HepG2 (cell line): ENCODE results near the gene TMC8. TPM values are rescaled to one million over a fixed set of nuclear protein-coding genes. Genes with fewer than 3 reads are reported as not detected.

ENCODE experiments used
- ATRX ChIP-seq: sonication (generic); formaldehyde crosslinking; IDR thresholded peaks from 2 replicates; pipeline ENCODE4 v1.4.0; 2020; ENCODE audit warnings: missing genetic modification reagents, borderline replicate concordance
- DRAP1 ChIP-seq: IDR thresholded peaks from 2 replicates; pipeline ENCODE4 v1.6.1; 2016; ENCODE audit warnings: missing genetic modification reagents, missing compliant biosample characterization
- ELF3 ChIP-seq: IDR thresholded peaks from 2 replicates; pipeline ENCODE4 v1.6.1; 2016; ENCODE audit warnings: missing genetic modification reagents, missing compliant biosample characterization
- EZH2 ChIP-seq: conservative IDR thresholded peaks from 2 replicates; pipeline ENCODE4 v1.6.1; 2012; ENCODE audit warnings: mild to moderate bottlenecking, low read depth, low read length, moderate library complexity
- IRX3 ChIP-seq: sonication (generic); formaldehyde crosslinking; IDR thresholded peaks from 2 replicates; pipeline ENCODE4 v1.8.1; 2023; ENCODE audit warnings: mild to moderate bottlenecking, low read depth, missing genetic modification reagents, borderline replicate concordance
- MXD3 ChIP-seq: IDR thresholded peaks from 2 replicates; pipeline ENCODE4 v1.6.1; 2016; ENCODE audit warnings: mild to moderate bottlenecking, missing biosample characterization, missing genetic modification reagents
- MYC ChIP-seq: sonication (generic); formaldehyde crosslinking; IDR thresholded peaks from 2 replicates; pipeline ENCODE4 v1.9.0; 2021; ENCODE audit warnings: missing genetic modification reagents, borderline replicate concordance
- NFRKB ChIP-seq: fragments of 450-650 bp; IDR thresholded peaks from 2 replicates; pipeline ENCODE4 v1.6.1; 2017
- NKX3-1 ChIP-seq: sonication (generic); formaldehyde crosslinking; IDR thresholded peaks from 2 replicates; pipeline ENCODE4 v1.5.0; 2020; ENCODE audit warnings: missing genetic modification reagents
- NR2C2 ChIP-seq: sonication (generic); formaldehyde crosslinking; IDR thresholded peaks from 2 replicates; pipeline ENCODE4 v1.4.0; 2020; ENCODE audit warnings: missing genetic modification reagents, mild to moderate bottlenecking, moderate library complexity, borderline replicate concordance
- RFX5 ChIP-seq: IDR thresholded peaks from 2 replicates; pipeline ENCODE4 v1.6.1; 2011; ENCODE audit warnings: low read depth, low read length, improper control_type of control experiment
- SP4 ChIP-seq: sonication (generic); formaldehyde crosslinking; IDR thresholded peaks from 2 replicates; pipeline ENCODE4 v1.8.1; 2023; ENCODE audit warnings: mild to moderate bottlenecking, missing genetic modification reagents
- SRSF4 ChIP-seq: fragments of 200-400 bp; formaldehyde crosslinking; IDR thresholded peaks from one replicate; pipeline ENCODE4 v1.6.1; 2018; ENCODE audit warnings: mild to moderate bottlenecking, low read depth, low read length, moderate library complexity; ENCODE audit not compliant: poor library complexity, severe bottlenecking
- ZC3H13 ChIP-seq: sonication (generic); formaldehyde crosslinking; IDR thresholded peaks from 2 replicates; pipeline ENCODE4 v1.8.1; 2023; ENCODE audit warnings: mild to moderate bottlenecking, missing genetic modification reagents, moderate library complexity
- ZFP36 ChIP-seq: fragments of 150-350 bp; IDR thresholded peaks from 2 replicates; pipeline ENCODE4 v1.6.1; 2018; ENCODE audit warnings: borderline replicate concordance, low read length, low read depth; ENCODE audit not compliant: partially characterized antibody
- ZMYM3 ChIP-seq: sonication (generic); formaldehyde crosslinking; IDR thresholded peaks from 2 replicates; pipeline ENCODE4 v1.5.1; 2020; ENCODE audit warnings: mild to moderate bottlenecking, missing genetic modification reagents
- ZNF12 ChIP-seq: sonication (generic); formaldehyde crosslinking; IDR thresholded peaks from 2 replicates; pipeline ENCODE4 v1.5.0; 2020; ENCODE audit warnings: missing genetic modification reagents
- ZNF350 ChIP-seq: sonication (generic); formaldehyde crosslinking; IDR thresholded peaks from 2 replicates; pipeline ENCODE4 v1.4.0; 2020; ENCODE audit warnings: mild to moderate bottlenecking, low read depth, missing genetic modification reagents, borderline replicate concordance
- ZNF431 ChIP-seq: sonication (generic); formaldehyde crosslinking; IDR thresholded peaks from 2 replicates; pipeline ENCODE4 v1.9.0; 2022; ENCODE audit warnings: missing genetic modification reagents, low read depth, mild to moderate bottlenecking, borderline replicate concordance
- ZNF562 ChIP-seq: sonication (generic); formaldehyde crosslinking; IDR thresholded peaks from 2 replicates; pipeline ENCODE4 v1.8.0; 2022; ENCODE audit warnings: missing genetic modification reagents, borderline replicate concordance
- ZNF563 ChIP-seq: sonication (generic); formaldehyde crosslinking; IDR thresholded peaks from 2 replicates; pipeline ENCODE4 v1.8.0; 2022; ENCODE audit warnings: mild to moderate bottlenecking, moderate library complexity, missing genetic modification reagents
- ZNF737 ChIP-seq: sonication (generic); formaldehyde crosslinking; IDR thresholded peaks from 2 replicates; pipeline ENCODE4 v1.5.0; 2020; ENCODE audit warnings: missing genetic modification reagents, mild to moderate bottlenecking, borderline replicate concordance
- ZNF746 ChIP-seq: sonication (generic); formaldehyde crosslinking; IDR thresholded peaks from 2 replicates; pipeline ENCODE4 v1.8.0; 2022; ENCODE audit warnings: mild to moderate bottlenecking, missing genetic modification reagents
- ZNF75D ChIP-seq: sonication (generic); formaldehyde crosslinking; IDR thresholded peaks from 2 replicates; pipeline ENCODE4 v1.8.1; 2023; ENCODE audit warnings: missing genetic modification reagents, mild to moderate bottlenecking, borderline replicate concordance
- ZNF800 ChIP-seq: sonication (generic); formaldehyde crosslinking; IDR thresholded peaks from 2 replicates; pipeline ENCODE4 v1.4.0; 2020; ENCODE audit warnings: missing genetic modification reagents
- ZUFSP ChIP-seq: sonication (generic); formaldehyde crosslinking; IDR thresholded peaks from 2 replicates; pipeline ENCODE4 v1.9.0; 2021; ENCODE audit warnings: missing genetic modification reagents, mild to moderate bottlenecking, borderline replicate concordance
- polyA plus RNA-seq, 8 experiments: library from polyadenylated mRNA; depleted of rRNA in 3 of 8; stranded (reverse) in 7 of 8; unstranded in 1 of 8; fragments of >200 nt; fragmentation: Illumina TruSeq in 4 of 8; extraction: Trizol in 4 of 8; gene quantifications; 2 replicates each; pipeline versions ENCODE4 v1.2.1 to v1.2.3, GENCODE V29; 2011 to 2016; ENCODE audit warnings: low read depth in 4 of 8, missing spikeins in 1 of 8, mixed read lengths in 1 of 8; ENCODE audit not compliant: insufficient read depth in 1 of 8
- total RNA-seq, 5 experiments: library from RNA; depleted of rRNA; stranded (reverse); fragments of >200 nt; fragmentation: Illumina TruSeq; extraction: Trizol; gene quantifications; 2 replicates each; pipeline ENCODE4 v1.2.3, GENCODE V29; 2016; ENCODE audit warnings: low read depth in 1 of 5

Gene TMC8
- total and polyA plus RNA-seq, 2 of the 13 experiments (the other 11 are each of a cell fraction or from before 2014, with no cell fraction given) = 0.53 to 7.8 TPM

- TF ChIP-seq ZUFSP = no peak
- TF ChIP-seq NR2C2 (CRISPR knock-in tag) = peak; percentile 47; the same call in 1 of the 2 replicates
- TF ChIP-seq ATRX (CRISPR knock-in tag) = 0 out of 2 replicates have a peak, but pooled peaks have one; percentile 60
- no peak for TF ChIP-seq NKX3-1 (CRISPR knock-in tag)
- peak; percentile 51; the same call in 1 of the 2 replicates for TF ChIP-seq SP4 (CRISPR knock-in tag)
- no peak for TF ChIP-seq MXD3 (CRISPR knock-in tag)
- TF ChIP-seq ELF3 (CRISPR knock-in tag) = peak; percentile 23; the same call in 1 of the 2 replicates
- no peak for TF ChIP-seq DRAP1 (CRISPR knock-in tag)
- TF ChIP-seq NFRKB = no peak
- no peak for TF ChIP-seq ZNF737 (CRISPR knock-in tag)
- TF ChIP-seq ZFP36 = no peak
- TF ChIP-seq RFX5 = no peak
- TF ChIP-seq ZC3H13 = no peak
- no peak for TF ChIP-seq ZNF800
- peak; percentile 38; the same call in 1 of the 2 replicates for TF ChIP-seq ZNF563 (CRISPR knock-in tag)
- TF ChIP-seq ZNF746 = no peak
- peak; percentile 94 for TF ChIP-seq ZMYM3 (CRISPR knock-in tag)
- no peak for TF ChIP-seq ZNF562 (CRISPR knock-in tag)
- TF ChIP-seq MYC (CRISPR knock-in tag) = peak; percentile 57; the same call in 1 of the 2 replicates
- TF ChIP-seq IRX3 (CRISPR knock-in tag) = no peak
- TF ChIP-seq ZNF75D (CRISPR knock-in tag) = no peak
- no peak for TF ChIP-seq EZH2
- no peak for TF ChIP-seq ZNF431
- no peak for TF ChIP-seq SRSF4
- peak; percentile 89 for TF ChIP-seq ZNF12 (CRISPR knock-in tag)
- peak; percentile 68; the same call in 1 of the 2 replicates for TF ChIP-seq ZNF350 (CRISPR knock-in tag)
These were observed 3.7 kb downstream of the TMC8 start (continued) for GRCh38 chr17:78133971-78134898.
